NB4 (cell line): ENCODE data around the gene IP6K2.

Experiments
- DNase-seq: peaks from one replicate; pipeline ENCODE4 v3.0.0; 2010; ENCODE audit warnings: low read depth
- H3K4me3 ChIP-seq: one replicate; pipeline ENCODE4 v1.5.1; 2011; ENCODE audit warnings: mild to moderate bottlenecking, low read depth, low read length, moderate library complexity
- CTCF ChIP-seq: IDR thresholded peaks from one replicate; pipeline ENCODE4 v1.5.1; 2012; ENCODE audit warnings: low read depth, low read length
- MAX ChIP-seq: IDR thresholded peaks from 2 replicates; pipeline ENCODE4 v1.6.1; 2011; ENCODE audit warnings: low read depth, low read length
- MYC ChIP-seq: IDR thresholded peaks from 2 replicates; pipeline ENCODE4 v1.6.1; 2011; ENCODE audit warnings: low read depth, low read length
- POLR2A ChIP-seq: IDR thresholded peaks from 2 replicates; pipeline ENCODE4 v1.6.1; 2011; ENCODE audit warnings: mild to moderate bottlenecking; ENCODE audit not compliant: insufficient read length; ENCODE audit errors: extremely low read depth

Gene IP6K2

GRCh38 chr3:48756640-48757039, 39.6 kb upstream of the IP6K2 start:
- DNase-seq = no peak
- no peak overlapping the region for H3K4me3 ChIP-seq
- TF ChIP-seq MAX = no peak
- TF ChIP-seq CTCF = no peak
- no peak for TF ChIP-seq MYC
- TF ChIP-seq POLR2A = no peak

GRCh38 chr3:48750856-48751255, 33.8 kb upstream of the IP6K2 start:
- no peak for TF ChIP-seq MAX
- TF ChIP-seq MYC = no peak
- TF ChIP-seq POLR2A = no peak
- TF ChIP-seq CTCF = no peak
- DNase-seq = no peak

GRCh38 chr3:48748754-48749153, 31.7 kb upstream of the IP6K2 start:
- TF ChIP-seq CTCF (no peak), POLR2A (no peak), MAX (no peak), MYC (no peak)
- DNase-seq = no peak
- no peak overlapping the region for H3K4me3 ChIP-seq

More at GRCh38 chr3:48750856-48751255, 33.8 kb upstream of the IP6K2 start:
- no peak overlapping the region for H3K4me3 ChIP-seq

- no peak overlapping the region for H3K4me3 ChIP-seq
- no peak for TF ChIP-seq MYC
- no peak for TF ChIP-seq POLR2A
- no peak for TF ChIP-seq MAX
- TF ChIP-seq CTCF = no peak
- DNase-seq = no peak
These were observed 30.7 kb upstream of the IP6K2 start for GRCh38 chr3:48747706-48748105.

- no peak overlapping the region for H3K4me3 ChIP-seq
- no peak for DNase-seq
- TF ChIP-seq POLR2A = no peak
- TF ChIP-seq CTCF = no peak
- TF ChIP-seq MAX = no peak
- TF ChIP-seq MYC = no peak
These were observed 30.1 kb upstream of the IP6K2 start for GRCh38 chr3:48747015-48747615.
